GM13976 (cell line): Measurements from ENCODE around the gene SASH1.

ENCODE experiments used
- DNase-seq: peaks from one replicate; pipeline ENCODE4 v3.0.0; 2012; ENCODE audit warnings: low spot score
- CTCF ChIP-seq: IDR thresholded peaks from 2 replicates; pipeline ENCODE4 v1.5.1; 2012; ENCODE audit warnings: borderline replicate concordance, mild to moderate bottlenecking; ENCODE audit not compliant: insufficient read depth; ENCODE audit errors: extremely low read depth, missing control alignments, control extremely low read depth
- in situ Hi-C: fragments of 300-500 bp; cut with MboI; formaldehyde crosslinking; loops from one replicate; pipeline ENCODE4 v1.12.0; 2022; ENCODE audit warnings: low sequenced_read_pairs, mixed read lengths, inconsistent platforms; ENCODE audit not compliant: unreplicated experiment

The SASH1 gene

GRCh38 chr6:148303616-148304015 is 39.0 kb upstream of the SASH1 start:
- in situ Hi-C loops, result no loop called here
- no peak for TF ChIP-seq CTCF
- no peak for DNase-seq

- DNase-seq, result no peak
- TF ChIP-seq CTCF, result no peak
- in situ Hi-C loops, result no loop called here
These were observed 37.7 kb upstream of the SASH1 start for GRCh38 chr6:148304976-148305375.

GRCh38 chr6:148306286-148306685 is 36.4 kb upstream of the SASH1 start:
- in situ Hi-C loops, result no loop called here
- no peak for DNase-seq
- no peak for TF ChIP-seq CTCF

GRCh38 chr6:148307405-148307804 is 35.2 kb upstream of the SASH1 start:
- no peak for TF ChIP-seq CTCF
- in situ Hi-C loops, result no loop called here
- no peak for DNase-seq

- no peak for TF ChIP-seq CTCF
- in situ Hi-C loops, result no loop called here
- DNase-seq, result no peak
These were observed 33.3 kb upstream of the SASH1 start for GRCh38 chr6:148309301-148309700.

- no peak for DNase-seq
- TF ChIP-seq CTCF, result no peak
- in situ Hi-C loops, result no loop called here
These were observed 30.5 kb upstream of the SASH1 start for GRCh38 chr6:148311966-148312669.
